Bronchial epithelial cell (primary cell): Measurements from ENCODE around the gene FAM163A. TPM values are rescaled to one million over a fixed set of nuclear protein-coding genes. Genes with fewer than 3 reads are reported as not detected.
"Not testable (repeated sequence)": the region's sequence is repeated elsewhere in the genome, so short reads cannot be mapped to it uniquely, and the experiment has no call there.

Experiments
- DNase-seq: peaks from one replicate; pipeline ENCODE4 v3.0.0-alpha.2; 2010; ENCODE audit warnings: low read depth
- FAIRE-seq: peaks from 2 replicates; lab custom pipeline; 2011; peaks lifted over from hg19 to GRCh38; lab: Jason Lieb, UNC
- H3K27me3 ChIP-seq: 2 replicates; pipeline ENCODE4 v1.5.1; 2011; ENCODE audit warnings: low read length; ENCODE audit not compliant: control insufficient read depth, insufficient read depth
- H3K36me3 ChIP-seq: 2 replicates; pipeline ENCODE4 v1.5.1; 2011; ENCODE audit warnings: low read length; ENCODE audit not compliant: control insufficient read depth, insufficient read depth
- H3K4me3 ChIP-seq: 2 replicates; pipeline ENCODE4 v1.5.1; 2011; ENCODE audit warnings: mild to moderate bottlenecking, low read depth, low read length, control low read depth
- total RNA-seq: library from RNA; depleted of rRNA; stranded (reverse); fragments of >200 nt; gene quantifications from 2 replicates; pipeline ENCODE4 v1.2.1, GENCODE V29; 2014
- TF ChIP-seq, protein P1 (sequence below): IDR thresholded peaks from 2 replicates; pipeline ENCODE4 v1.5.1; 2011; ENCODE audit warnings: mild to moderate bottlenecking, moderate library complexity, low read length, control low read depth, inconsistent platforms; ENCODE audit not compliant: insufficient read depth, severe bottlenecking

The FAM163A gene
- total RNA-seq, 1 donor from 2014 or later: not detected

DNA sequence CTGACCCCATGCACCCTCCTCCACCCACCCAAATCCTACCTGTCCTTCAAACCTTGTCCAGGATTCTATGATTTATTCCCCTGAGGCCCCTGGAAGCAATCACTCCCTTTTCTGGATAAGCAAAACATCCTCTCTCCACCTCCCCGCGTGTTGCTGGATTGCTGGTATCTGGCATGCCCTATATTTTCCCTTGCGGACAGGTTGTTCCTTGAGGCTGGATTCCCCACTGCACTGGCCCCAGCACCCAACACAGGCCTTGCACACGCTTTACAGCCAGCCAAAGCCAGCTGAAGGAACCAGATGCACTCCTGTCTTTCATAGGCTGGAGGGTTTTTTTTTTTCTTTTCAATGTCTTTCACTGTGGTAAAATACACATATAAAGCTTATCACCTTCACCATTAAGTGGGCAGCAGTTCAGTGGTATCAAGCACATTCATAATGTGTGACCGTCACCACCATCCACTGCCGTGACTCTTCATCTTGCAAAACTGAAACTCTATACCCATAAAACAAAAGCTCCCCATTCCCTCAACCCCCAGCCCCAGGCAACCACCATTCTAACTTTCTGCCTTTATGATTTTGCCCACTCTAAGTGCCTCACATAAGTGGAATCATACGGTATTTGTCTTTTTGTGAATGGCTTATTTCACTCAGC is 83.7 kb downstream of the FAM163A start:
- FAIRE-seq: no peak
- TF ChIP-seq, protein P1, sequence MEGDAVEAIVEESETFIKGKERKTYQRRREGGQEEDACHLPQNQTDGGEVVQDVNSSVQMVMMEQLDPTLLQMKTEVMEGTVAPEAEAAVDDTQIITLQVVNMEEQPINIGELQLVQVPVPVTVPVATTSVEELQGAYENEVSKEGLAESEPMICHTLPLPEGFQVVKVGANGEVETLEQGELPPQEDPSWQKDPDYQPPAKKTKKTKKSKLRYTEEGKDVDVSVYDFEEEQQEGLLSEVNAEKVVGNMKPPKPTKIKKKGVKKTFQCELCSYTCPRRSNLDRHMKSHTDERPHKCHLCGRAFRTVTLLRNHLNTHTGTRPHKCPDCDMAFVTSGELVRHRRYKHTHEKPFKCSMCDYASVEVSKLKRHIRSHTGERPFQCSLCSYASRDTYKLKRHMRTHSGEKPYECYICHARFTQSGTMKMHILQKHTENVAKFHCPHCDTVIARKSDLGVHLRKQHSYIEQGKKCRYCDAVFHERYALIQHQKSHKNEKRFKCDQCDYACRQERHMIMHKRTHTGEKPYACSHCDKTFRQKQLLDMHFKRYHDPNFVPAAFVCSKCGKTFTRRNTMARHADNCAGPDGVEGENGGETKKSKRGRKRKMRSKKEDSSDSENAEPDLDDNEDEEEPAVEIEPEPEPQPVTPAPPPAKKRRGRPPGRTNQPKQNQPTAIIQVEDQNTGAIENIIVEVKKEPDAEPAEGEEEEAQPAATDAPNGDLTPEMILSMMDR: no peak

DNA sequence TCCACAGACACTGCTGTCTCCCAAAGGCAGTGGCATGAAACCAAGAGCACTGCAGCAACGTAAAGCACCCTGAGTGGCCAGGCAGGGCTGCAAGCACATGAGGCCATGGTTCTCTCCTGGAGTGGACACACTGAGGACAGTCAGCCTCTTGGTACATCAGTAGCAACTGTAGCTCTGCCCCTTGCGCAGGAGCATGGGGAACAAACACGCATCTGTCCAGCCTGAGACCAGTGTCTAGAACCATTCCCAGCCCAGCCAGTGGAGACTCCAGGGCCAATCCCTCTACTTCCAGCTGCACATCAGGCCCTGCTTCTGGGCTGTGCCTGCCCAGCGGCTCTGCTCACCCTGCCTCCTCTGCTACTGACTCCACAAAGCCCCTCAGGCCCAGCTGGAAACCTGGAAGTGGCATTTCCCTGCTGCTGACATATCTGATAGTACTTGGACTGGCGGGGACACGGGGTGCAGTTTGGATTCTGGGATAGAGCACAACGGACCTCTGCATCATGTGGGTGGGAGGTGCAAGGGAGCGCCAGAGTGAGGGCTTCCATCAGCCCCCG is 85.5 kb downstream of the FAM163A start:
- no peak for DNase-seq
- TF ChIP-seq, protein P1: no peak
- Histone ChIP-seq H3K4me3 (no peak overlapping the region), H3K27me3 (no peaks in the 10 kb centered on the region), H3K36me3 (no peaks in the 10 kb centered on the region)
- no peak for FAIRE-seq

More for the DNA sequence above, 83.7 kb downstream of the FAM163A start:
- no peak for DNase-seq
- Histone ChIP-seq H3K36me3 (no peaks in the 10 kb centered on the region), H3K4me3 (no peak overlapping the region), H3K27me3 (no peaks in the 10 kb centered on the region)

DNA sequence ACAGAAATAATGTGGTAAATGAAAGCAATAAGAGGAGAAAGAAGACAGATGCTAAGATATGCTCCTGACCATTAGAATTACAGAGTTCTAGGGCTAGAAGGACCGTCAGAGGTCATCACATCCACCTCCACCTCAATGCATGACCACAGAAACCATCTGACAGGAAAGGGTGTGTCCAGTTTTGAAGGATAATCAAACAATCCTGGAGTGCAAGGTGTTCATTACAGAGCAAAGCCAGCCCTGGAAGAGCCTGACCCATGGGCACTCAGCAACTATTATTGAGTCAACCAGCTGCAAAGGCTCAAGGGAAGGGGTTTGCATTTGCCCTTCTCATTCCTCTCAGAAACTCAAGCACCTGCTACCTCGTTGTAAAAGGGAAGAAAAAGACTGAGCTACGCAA is 88.1 kb downstream of the FAM163A start:
- Histone ChIP-seq H3K27me3 (no peaks in the 10 kb centered on the region), H3K4me3 (no peak overlapping the region), H3K36me3 (no peaks in the 10 kb centered on the region)
- FAIRE-seq: no peak
- TF ChIP-seq, protein P1: no peak
- peak; percentile 13 for DNase-seq

DNA sequence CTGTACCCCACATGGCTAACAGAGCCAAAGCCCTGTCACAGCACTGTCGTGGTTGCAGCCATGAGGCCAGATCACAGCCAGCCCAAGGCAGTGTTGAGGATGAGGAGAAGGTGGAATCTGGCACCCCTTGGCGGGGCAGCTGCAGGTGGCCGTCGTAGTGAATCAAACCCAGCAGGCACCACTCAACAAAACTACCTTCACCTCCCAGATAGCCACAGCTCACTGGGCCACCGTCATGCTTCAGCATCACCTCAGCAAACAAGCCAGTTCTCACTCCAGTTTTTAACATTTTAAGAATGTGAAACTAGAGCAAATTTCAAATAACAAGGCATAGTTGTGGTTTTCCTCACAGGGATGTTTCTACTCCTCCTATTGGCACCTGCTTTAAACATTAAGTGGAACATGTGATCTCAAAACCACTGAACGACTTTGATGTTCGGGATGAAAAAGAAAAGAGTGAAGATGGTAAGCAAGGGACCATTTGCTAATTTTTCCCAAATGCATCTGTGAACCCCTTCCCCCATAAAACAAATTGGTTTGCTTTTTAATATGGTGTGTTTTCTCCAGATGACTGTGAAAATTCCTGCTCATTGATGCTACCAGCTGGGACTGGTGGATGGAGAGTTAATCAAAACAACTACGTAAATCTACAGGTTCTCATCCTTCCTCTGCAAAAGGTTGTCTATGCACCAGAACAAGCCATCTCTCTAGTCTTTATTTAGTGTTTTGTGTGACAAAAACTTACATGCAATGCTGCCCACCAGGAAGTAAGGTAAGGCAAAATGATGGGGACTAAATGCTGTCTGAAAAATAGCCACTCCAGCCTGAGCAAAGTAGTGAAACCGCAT is 89.0 kb downstream of the FAM163A start:
- DNase-seq (no peak), FAIRE-seq (no peak)
- no peaks in the 10 kb centered on the region for H3K27me3 ChIP-seq
- no peak overlapping the region for H3K4me3 ChIP-seq
- no peaks in the 10 kb centered on the region for H3K36me3 ChIP-seq
- TF ChIP-seq, protein P1: no peak

DNA sequence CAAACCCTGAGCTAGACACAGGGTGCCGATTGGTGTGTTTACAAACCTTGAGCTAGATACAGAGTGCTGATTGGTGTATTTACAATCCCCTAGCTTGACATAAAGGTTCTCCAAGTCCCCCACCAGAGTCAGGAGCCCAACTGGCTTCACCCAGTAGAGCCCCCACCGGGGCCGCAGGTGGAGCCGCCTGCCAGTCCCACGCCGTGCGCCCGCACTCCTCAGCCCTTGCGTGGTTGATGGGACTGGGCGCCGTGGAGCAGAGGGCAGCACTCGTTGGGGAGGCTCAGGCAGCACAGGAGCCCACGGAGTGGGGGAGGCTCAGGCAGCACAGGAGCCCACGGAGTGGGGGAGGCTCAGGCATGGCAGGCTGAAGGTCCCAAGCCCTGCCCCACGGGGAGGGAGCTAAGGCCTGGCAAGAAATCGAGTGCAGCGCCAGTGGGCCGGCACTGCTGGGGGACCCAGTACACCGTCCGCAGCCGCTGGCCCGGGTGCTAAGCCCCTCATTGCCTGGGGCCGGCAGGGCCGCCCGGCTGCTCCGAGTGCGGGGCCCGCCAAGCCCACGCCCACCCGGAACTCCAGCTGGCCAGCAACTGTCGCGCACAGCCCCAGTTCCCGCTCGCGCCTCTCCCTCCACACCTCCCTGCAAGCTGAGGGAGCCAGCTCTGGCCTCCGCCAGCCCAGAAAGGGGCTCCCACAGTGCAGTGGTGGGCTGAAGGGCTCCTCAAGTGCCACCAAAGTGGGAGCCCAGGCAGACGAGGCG is 93.8 kb downstream of the FAM163A start:
- not testable (repeated sequence) for H3K27me3 ChIP-seq, DNase-seq, H3K4me3 ChIP-seq, H3K36me3 ChIP-seq, FAIRE-seq
